Testis (tissue), 2 donors: ENCODE measurements around the gene NEFH.

Experiments used
- CTCF ChIP-seq, 3 experiments: fragments of 450-650 bp in 2 of 3; fragments of 200-600 bp in 1 of 3; sonication (generic) in 1 of 3; IDR thresholded peaks; one replicate each; pipeline ENCODE4 v1.5.1; 2016 to 2019; ENCODE audit warnings: antibody characterized with exemption in 3 of 3, mild to moderate bottlenecking in 2 of 3, moderate library complexity in 1 of 3
- POLR2A ChIP-seq: fragments of 450-650 bp; IDR thresholded peaks from one replicate; pipeline ENCODE4 v1.6.1; 2017; ENCODE audit warnings: antibody characterized with exemption, mild to moderate bottlenecking, moderate library complexity

- TF ChIP-seq CTCF (IDR thresholded peaks at IDR 0.05) (no peak), POLR2A (no peak)
Measured at GRCh38 chr22:29493636-29494035, 13.6 kb downstream of the NEFH start.
